Thyroid gland (tissue), 4 donors: Measurements from ENCODE around the gene PSMD1.

ENCODE experiments used
- CTCF ChIP-seq, 6 experiments: fragments of 200-600 bp in 3 of 6; fragments of 450-650 bp in 3 of 6; sonication (generic) in 3 of 6; IDR thresholded peaks; one replicate each; pipeline ENCODE4 v1.5.1; 2016 to 2019; ENCODE audit warnings: antibody characterized with exemption in 6 of 6, mild to moderate bottlenecking in 2 of 6, inconsistent platforms in 1 of 6, moderate library complexity in 1 of 6
- POLR2A ChIP-seq, 2 donors: fragments of 450-650 bp; IDR thresholded peaks; one replicate each; pipeline ENCODE4 v1.6.1; 2017; ENCODE audit warnings: antibody characterized with exemption in 2 of 2, mild to moderate bottlenecking in 2 of 2, moderate library complexity in 1 of 2

DNA sequence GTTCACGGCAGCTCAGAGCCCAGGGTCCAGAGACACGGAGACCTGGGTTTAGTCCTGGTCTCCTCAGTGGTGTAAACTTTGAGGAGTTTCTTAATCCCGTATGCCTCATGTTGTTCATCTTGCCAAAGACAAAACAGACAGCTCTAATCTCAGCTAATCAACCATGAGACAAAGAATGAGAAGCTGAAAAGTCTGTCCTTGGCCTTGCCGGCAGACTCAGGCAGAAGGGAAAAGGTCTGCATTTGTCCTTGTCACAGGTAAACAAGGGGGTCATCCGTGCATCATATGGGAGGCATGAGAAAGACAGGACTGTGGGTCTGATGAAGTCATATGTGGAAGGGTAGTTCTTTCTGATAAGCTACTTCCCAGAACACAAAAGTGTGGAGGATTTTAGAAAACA is 139.9 kb downstream of the PSMD1 start:
- no peak for TF ChIP-seq CTCF (IDR thresholded peaks at IDR 0.05)
- no peak for TF ChIP-seq POLR2A (IDR thresholded peaks at IDR 0.05)
